SW480 (cell line): ENCODE results near the gene PEPD.

Source experiments
- DNase-seq: peaks from one replicate; pipeline ENCODE4 v3.0.0-alpha.2; 2016; ENCODE audit warnings: low spot score

Gene PEPD

DNA sequence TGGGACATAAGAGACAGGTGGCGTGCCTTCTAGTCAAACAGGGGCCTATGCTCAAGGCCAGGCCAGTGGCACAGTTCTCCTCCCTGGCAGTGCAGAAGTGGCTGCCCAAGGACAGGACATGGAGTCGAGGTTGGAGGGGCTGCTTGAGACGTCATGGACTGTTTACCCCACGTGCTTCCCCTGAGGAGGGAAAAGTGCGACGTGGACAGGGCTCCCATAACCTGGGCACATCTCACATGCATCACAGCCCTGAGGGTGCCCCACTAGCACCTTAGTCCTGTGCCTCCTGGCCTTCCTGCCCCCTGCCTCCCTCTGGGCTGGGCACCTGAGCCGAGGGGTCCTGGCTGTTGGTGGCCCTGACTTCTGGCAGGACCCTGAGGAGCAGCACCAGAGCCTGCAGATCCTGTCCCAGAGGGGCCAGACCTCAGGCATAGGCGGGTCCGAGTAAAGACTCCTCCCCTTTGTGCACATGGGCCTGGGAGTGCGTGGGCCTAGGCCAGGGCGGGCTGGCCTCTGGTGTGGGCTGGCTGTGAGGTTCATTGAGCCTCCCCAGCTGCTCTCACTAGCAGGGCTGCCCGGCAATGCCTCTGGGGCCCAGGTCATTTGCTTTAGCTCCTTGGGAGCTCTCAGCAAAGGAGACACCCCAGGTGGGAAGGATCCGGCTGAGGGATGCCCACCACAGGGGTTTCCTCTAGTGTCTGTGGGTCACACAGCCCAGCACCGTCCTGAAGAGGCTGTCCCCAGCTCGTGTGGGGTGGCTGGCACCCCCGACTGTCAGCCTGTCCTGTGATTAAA lies 82.4 kb downstream of the PEPD start:
- no peak for DNase-seq

DNA sequence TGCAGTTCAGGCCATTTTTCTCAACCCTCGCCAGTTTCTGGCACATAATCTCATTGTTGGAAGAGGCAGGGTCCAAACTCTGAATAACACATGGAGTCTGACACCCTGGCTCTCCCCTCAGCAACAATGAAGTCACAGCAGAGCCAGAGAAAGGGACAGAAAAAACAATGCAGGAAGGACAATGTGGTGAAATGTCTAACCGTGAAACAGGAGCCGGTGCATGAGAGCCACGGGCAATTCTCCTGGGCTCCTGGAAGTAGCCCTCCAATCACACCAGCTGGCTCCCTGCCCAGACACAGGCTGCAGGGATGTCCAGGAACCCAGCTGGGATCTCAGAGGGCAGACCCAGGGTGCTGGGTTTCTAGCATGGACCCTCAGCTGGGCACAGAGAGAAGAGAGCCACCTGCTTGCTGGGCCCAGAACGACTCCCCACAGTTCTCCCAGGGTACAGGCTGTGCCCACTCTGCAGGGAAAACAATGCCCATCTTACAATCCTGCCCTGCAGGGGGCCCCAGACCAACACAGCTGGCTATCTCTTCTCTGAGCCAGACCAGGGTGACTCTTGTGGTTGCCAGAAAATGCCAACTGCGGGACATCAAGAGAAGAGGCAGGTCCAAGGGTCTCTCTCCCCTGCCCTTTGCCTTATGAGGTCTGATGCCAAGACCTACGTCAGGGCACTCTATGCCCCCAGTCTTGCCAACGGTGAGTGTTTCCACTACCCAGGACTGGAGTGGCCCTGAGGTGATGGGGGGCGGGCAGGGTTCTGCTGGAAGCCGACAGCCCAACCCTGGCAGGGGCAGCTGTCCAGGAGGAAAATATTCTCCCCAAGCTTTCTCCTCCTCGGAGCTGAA lies 83.5 kb downstream of the PEPD start:
- DNase-seq: peak; percentile 28

DNA sequence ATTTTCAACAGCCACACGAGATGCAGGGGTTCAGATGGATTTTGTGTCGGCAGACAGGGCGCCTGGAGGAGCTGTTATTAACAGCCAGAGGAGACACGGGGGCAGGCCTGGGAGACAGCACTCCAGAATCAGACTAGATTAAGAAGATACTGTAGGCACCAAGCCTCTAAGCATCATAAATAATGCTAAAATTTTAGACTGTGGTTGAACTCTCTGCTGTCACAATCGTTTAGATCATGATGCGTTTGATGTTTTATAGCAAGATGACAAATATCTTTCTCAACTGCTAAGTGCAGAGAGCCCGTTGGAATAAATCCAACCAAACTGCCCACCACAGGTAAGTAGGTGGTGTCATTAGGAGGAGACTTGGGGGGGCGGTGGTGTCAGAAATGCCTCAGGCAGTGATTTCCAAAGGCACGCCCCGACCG lies 84.2 kb downstream of the PEPD start:
- no peak for DNase-seq

- no peak for DNase-seq
Measured at GRCh38 chr19:33436360-33437345, 84.9 kb downstream of the PEPD start.

DNA sequence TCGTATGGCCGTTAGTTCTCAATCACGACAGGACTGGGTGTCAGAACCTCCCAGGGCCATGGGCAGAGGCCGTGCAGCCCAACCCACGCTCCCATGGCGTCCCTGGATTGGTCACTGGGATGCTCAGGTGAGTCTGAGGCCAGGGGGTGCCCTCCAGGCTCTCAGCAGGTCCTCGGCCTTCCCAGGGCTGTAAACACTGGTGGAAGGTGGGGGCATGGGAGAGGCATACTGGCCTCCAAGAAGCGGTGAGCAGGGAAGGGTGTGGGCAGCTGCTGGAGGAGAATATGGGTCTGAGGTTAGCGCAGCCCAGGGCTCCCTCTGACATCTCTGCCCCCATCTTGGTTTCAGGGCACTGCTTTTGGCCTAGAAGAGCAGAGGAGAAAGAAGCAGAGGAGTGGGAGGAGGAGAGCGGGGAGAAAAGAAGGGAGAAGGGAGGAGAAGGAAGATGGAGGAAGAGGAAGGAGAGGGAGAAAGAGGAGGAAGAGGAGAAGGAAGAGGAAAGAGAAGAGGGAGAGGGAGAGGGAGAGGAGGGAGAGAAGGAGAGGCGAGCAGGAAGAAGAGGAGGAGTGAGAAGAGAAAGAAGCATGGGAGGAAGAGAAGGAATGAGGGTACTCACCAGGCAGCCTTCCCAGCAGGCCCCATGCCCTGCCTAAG lies 85.8 kb downstream of the PEPD start:
- no peak for DNase-seq

GRCh38 chr19:33434886-33435705 lies 86.5 kb downstream of the PEPD start:
- DNase-seq: peak; percentile 41

DNA sequence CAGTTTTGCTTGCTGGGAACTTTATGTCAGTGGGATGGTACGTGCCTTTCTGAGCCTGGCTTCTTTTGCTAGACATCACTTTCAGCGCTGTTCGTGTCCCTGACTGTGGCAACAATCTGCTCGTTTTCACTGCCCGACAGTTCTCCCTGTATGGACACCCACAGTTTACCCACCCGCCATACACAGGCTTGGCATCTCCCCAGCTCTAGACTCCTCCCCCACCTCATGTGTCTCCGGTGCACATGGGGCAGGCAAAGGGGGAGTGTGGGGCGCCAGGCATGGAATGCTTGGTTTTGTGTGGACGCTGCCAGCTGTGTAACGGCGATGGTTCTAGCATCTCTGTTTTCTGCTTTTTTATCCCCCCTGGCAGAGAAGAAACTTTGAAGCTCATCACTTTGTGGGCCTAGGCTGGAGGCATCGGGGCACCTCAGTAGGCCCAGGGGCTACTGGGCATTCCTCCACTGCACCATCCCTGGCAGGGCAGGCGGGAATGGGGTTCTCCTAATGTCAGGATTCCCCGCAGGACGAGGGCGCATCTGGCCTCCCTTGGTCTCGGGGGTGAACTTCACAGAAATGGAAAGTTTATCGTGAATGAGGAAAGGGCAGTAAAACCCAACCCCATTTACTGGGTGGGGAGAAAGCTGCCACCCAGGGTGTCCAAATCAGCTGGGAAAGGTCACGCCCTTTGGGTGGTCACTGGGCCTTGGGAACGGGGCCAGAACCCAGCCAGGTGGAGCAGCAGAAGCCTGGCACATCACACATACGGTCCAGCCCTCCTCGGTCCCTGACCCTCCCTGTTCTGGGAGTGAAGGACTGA lies 87.3 kb downstream of the PEPD start:
- no peak for DNase-seq

DNA sequence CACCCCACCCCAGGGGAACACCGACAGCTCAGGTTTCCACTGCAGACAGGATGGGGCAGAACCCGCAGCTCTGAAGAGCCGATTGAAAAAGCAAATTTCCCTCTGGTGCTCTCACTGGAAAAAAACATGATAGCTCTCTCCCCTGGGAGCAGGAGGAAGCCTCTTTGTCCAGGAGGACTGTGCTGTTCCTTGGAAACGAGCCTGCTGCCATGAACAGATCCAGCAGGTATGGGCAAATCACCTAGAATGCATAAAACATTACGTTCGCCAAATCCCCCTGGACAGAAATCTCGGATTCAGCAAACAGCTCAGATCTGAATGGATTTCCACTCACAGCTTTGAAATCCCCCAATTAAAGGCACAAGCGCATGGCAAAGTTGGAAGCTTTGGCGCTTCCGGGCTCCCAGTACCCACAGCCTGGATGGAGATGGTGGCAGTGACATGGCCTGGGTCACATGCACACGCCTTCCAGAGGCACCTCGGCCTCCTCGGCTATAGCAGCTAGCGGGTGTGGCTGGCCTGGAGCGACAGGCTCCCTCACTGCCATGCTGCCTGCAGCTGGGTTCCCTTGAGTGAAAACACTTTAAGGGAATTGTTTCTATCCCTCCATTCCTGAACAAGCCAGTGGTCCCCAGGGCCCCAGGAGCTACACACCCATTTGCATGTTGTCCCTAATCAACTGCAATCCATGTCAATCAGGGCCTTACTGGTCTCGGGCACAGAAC lies 89.0 kb downstream of the PEPD start:
- no peak for DNase-seq

DNA sequence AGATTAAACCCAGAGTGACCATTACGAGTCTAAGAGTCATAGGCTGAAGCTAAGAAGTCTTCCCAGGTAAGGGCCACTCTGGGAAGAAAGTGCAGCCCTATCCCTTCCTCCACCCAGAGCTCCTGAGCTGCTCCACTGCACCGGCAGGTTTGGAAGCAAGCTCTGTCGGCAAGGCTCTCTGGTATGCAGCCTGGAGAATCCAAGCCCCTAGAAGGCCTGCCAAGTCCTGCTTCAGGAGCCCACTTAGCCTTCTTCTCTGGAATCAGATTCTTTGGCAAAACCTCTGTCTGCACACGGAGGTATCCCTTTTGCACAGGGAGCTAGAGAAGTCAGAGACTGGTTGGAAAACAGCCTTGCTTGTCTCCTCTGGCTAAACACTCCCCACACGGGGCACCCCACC lies 89.6 kb downstream of the PEPD start:
- DNase-seq: no peak

DNA sequence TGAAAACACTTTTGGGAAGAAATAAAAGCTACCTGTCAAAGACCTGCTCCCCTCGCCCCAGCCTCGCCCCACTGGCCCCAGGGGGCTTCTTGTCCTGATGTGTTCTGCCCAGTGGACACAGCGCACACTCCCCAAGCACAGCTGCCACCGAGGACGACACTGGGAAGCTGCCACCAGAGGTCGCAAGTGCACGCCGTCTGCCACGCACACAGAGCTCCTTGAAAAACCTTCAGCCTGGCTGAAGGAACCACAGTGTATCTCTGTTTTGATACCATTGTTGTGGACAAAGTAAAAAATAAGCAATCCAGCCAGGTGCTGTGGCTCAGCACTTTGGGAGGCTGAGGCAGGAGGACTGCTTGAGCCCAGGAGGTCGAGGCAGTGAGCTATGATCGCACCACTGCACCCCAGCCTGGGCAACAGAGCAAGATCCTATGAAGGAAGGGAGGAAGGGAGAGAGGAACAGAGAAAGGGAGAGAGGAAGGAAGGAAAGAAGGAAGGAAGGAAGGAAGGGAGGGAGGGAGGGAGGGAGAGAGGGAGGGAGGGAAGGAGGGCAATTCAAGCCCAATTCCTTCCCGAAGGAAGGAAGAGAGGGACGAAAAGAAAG lies 90.8 kb downstream of the PEPD start:
- peak; percentile 77 for DNase-seq

GRCh38 chr19:33429891-33430673 lies 91.5 kb downstream of the PEPD start:
- peak; percentile 81 for DNase-seq

DNA sequence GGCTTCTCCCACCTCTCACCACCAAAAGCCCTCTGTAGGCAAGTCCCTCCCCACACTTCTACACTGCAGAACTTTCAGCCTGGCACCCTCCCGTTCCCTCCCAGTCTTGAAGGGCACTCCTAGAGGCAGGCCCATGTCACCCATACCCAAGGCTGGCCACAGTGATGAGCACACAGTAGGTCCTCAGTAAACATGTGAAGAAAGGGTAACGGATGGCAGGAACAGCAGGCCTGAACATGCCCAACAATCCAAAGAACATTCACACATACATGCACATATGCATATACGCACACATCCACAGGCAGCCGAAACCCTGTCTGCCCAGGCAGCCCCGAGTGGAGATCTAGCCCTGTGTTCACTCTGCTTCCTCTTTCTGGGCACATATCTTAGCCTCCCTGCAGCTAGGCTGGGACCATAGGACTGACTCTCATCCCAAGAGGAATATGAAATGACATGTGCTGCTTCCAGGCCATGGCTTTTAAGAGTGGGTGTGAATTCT lies 92.9 kb downstream of the PEPD start:
- no peak for DNase-seq

DNA sequence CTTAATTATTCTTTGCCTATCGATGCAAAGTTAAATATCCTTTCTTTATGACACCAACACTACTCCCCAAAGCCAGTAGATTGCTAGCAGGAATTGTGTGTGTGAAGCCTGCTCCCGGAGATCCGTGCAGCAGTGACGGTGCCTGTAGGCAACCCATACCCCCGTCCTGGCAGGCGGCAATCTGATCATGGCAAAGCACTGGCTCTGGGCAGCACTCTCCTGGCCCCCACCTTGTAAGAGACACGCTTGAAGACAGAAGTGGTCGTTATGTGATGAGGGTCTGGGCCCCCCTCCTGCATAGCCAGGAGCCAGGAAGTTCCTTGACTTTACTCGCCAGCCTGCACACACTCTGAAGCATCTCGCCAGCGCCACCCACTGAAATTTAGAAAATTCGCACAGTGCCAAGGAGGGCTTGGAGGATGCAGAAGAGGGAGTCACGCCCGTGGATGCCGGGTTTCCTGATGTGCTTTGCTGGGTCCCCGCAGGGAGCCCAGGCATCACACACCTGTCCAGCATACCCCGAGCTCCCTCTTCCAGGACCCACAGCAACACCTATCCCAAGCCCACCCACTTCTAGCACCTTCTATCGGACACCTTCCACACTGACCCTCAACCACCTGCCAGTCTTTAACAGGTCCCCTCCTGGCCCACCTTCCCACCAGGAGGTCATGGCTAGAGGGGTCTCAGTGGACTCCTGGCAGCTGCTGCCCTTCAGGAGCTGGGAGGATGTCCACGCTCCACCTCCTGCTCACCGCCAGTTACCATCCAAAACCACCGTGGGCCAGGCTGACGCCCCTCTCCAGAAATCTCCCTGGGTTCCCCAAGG lies 93.6 kb downstream of the PEPD start:
- no peak for DNase-seq

- DNase-seq: no peak
Measured at GRCh38 chr19:33426621-33427361, 94.8 kb downstream of the PEPD start.

DNA sequence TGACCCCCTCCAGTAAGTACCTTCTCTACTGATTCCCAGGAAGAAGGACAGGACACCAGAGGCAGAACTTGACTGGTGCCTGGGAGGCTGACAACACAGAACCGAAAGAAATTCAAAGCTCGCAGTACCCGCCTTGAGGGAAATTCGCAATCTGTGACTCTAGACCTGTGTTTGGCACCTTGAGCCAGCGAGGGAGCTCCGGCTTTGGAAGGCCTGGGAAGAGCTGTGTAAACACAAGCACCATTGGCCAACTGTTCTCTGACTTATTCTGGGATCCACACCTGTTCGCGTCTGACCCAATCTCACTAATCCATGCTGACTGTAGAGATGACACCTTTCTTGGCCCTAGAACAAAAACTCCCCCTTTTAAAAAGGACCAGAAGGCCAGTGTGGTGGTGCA lies 97.4 kb downstream of the PEPD start:
- DNase-seq: no peak
